Stimulated activated naive B cell treated with anti-CD40 and anti-IgM and Interleukin-4, amounts not matched to agents 10 μg/mL and 1 μg/mL and 100 μg/mL, for 72 hours (primary cell): Measurements from ENCODE around the gene C6orf163.
A peak's percentile ranks its signal among the peaks of the same experiment; 100 is the strongest.

Experiments
- ATAC-seq, 2 donors: fragments of 150-1000 bp; cut with Tn5 transposase; replicated peaks; 2 replicates each; pipeline ENCODE4 v1.10.0; 2021; ENCODE audit warnings: moderate library complexity in 1 of 2
- DNase-seq: peaks from one replicate; pipeline ENCODE4 v3.0.0; 2021
- H3K27ac Mint-ChIP-seq: one replicate; pipeline ENCODE4 v1.8.0; 2022; ENCODE audit warnings: mild to moderate bottlenecking, mixed read lengths
- H3K27me3 Mint-ChIP-seq, 2 donors: one replicate each; pipeline ENCODE4 v1.8.0; 2022; ENCODE audit warnings: mixed read lengths in 2 of 2
- H3K36me3 Mint-ChIP-seq, 2 donors: one replicate each; pipeline ENCODE4 v1.8.0; 2022; ENCODE audit warnings: mixed read lengths in 2 of 2, mild to moderate bottlenecking in 1 of 2
- H3K4me1 Mint-ChIP-seq, 2 donors: one replicate each; pipeline ENCODE4 v1.8.0; 2022; ENCODE audit warnings: mixed read lengths in 2 of 2, mild to moderate bottlenecking in 1 of 2
- H3K4me3 Mint-ChIP-seq, 2 donors: one replicate each; pipeline ENCODE4 v1.8.0; 2022; ENCODE audit warnings: mild to moderate bottlenecking in 2 of 2, mixed read lengths in 2 of 2, moderate library complexity in 1 of 2
- H3K9me3 Mint-ChIP-seq, 2 donors: one replicate each; pipeline ENCODE4 v1.8.0; 2022; ENCODE audit warnings: mixed read lengths in 2 of 2, mild to moderate bottlenecking in 1 of 2

The C6orf163 gene

DNA sequence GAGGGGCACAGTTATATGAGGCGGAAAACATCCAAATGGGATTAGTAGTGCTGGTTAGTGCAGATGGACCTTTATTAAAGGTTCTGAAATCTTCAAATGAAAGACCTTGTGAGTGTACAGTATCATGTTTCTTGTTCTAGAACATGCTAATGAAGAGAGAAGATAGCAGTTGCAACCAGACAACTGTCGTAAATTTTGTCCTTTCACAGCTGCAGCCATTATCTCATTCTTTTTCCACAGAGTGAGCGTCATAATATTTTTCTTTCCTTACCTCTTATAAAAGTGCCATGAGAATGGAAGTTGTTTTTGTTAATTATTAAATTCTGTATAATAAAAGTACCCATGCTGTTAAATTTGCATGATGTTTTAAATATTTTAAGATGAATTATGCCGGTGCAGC, 4.4 kb upstream of the C6orf163 start:
- no peak for DNase-seq
- Mint-ChIP-seq H3K27ac (no peak overlapping the region), H3K9me3 (no peaks in the 10 kb centered on the region), H3K27me3 (no peaks in the 10 kb centered on the region), H3K36me3 (peaks cover 7 to 31% of the 10 kb centered on the region in 2 donors), H3K4me1 (peaks cover 4 to 5% of the 10 kb centered on the region in 2 donors), H3K4me3 (no peak overlapping the region)
- ATAC-seq = no peak

- no peak overlapping the region for H3K27ac Mint-ChIP-seq
Measured at GRCh38 chr6:87341158-87341557, 3.5 kb upstream of the C6orf163 start.

GRCh38 chr6:87341899-87342298, 2.7 kb upstream of the C6orf163 start:
- H3K36me3 Mint-ChIP-seq = peaks cover 7 to 26% of the 10 kb centered on the region in 2 donors
- DNase-seq = no peak
- H3K27me3 Mint-ChIP-seq = no peaks in the 10 kb centered on the region
- peak in 1 of 2 donors; percentile 55 for ATAC-seq
- H3K9me3 Mint-ChIP-seq = no peaks in the 10 kb centered on the region
- H3K27ac Mint-ChIP-seq = no peak overlapping the region
- no peak overlapping the region for H3K4me3 Mint-ChIP-seq
- H3K4me1 Mint-ChIP-seq = peaks cover 2 to 5% of the 10 kb centered on the region in 2 donors

More at GRCh38 chr6:87341158-87341557, 3.5 kb upstream of the C6orf163 start:
- H3K36me3 Mint-ChIP-seq = peaks cover 6 to 28% of the 10 kb centered on the region in 2 donors
- no peaks in the 10 kb centered on the region for H3K27me3 Mint-ChIP-seq
- no peak for ATAC-seq
- DNase-seq = no peak
- no peaks in the 10 kb centered on the region for H3K9me3 Mint-ChIP-seq
- H3K4me1 Mint-ChIP-seq = peaks cover 4 to 5% of the 10 kb centered on the region in 2 donors
- H3K4me3 Mint-ChIP-seq = no peak overlapping the region

GRCh38 chr6:87342829-87343228, 1.8 kb upstream of the C6orf163 start:
- ATAC-seq (no peak), DNase-seq (no peak)
- H3K4me1 Mint-ChIP-seq = peaks cover 2 to 5% of the 10 kb centered on the region in 2 donors
- H3K4me3 Mint-ChIP-seq = no peak overlapping the region
- H3K27ac Mint-ChIP-seq = no peak overlapping the region
- peaks cover 9 to 29% of the 10 kb centered on the region in 2 donors for H3K36me3 Mint-ChIP-seq
- H3K9me3 Mint-ChIP-seq = no peaks in the 10 kb centered on the region
- no peaks in the 10 kb centered on the region for H3K27me3 Mint-ChIP-seq

GRCh38 chr6:87346700-87347099, 2.1 kb downstream of the C6orf163 start:
- Mint-ChIP-seq H3K27me3 (no peaks in the 10 kb centered on the region), H3K27ac (no peak overlapping the region), H3K36me3 (peaks cover 4 to 16% of the 10 kb centered on the region in 2 donors), H3K4me3 (no peak overlapping the region), H3K4me1 (peaks cover 2 to 5% of the 10 kb centered on the region in 2 donors), H3K9me3 (no peaks in the 10 kb centered on the region)
- no peak for ATAC-seq
- no peak for DNase-seq

DNA sequence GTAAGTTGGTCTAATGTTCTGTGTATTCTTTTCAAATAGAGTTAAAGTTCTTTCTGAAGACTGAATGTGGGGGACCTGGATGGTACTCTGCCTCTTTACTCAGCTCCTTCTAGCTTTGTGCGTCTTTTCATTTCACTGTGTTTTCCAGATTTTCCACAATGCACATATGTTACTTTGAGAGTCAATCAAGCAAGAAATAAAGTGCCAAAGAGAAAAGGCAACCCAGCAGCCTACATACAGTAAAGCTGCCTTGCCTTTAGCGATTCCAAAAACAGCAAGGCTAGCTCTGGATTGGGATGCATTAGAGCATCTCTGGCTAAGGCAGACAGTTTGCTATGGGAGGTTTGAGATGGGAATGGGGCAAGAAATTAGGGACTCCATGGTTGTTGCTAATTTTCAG, 5.3 kb downstream of the C6orf163 start:
- no peaks in the 10 kb centered on the region for H3K9me3 Mint-ChIP-seq
- peaks cover 4 to 6% of the 10 kb centered on the region in 2 donors for H3K36me3 Mint-ChIP-seq
- no peaks in the 10 kb centered on the region for H3K27me3 Mint-ChIP-seq
- H3K4me3 Mint-ChIP-seq = no peak overlapping the region
- no peaks in the 10 kb centered on the region for H3K4me1 Mint-ChIP-seq
- DNase-seq (no peak), ATAC-seq (no peak)
- no peak overlapping the region for H3K27ac Mint-ChIP-seq

- H3K4me3 Mint-ChIP-seq = no peak overlapping the region
- no peaks in the 10 kb centered on the region for H3K27me3 Mint-ChIP-seq
- no peak overlapping the region for H3K27ac Mint-ChIP-seq
- ATAC-seq (no peak), DNase-seq (no peak)
- peaks cover 4% of the 10 kb centered on the region in 2 donors for H3K36me3 Mint-ChIP-seq
- H3K4me1 Mint-ChIP-seq = no peaks in the 10 kb centered on the region
- no peaks in the 10 kb centered on the region for H3K9me3 Mint-ChIP-seq
Measured at GRCh38 chr6:87350516-87350915, 5.9 kb downstream of the C6orf163 start.

DNA sequence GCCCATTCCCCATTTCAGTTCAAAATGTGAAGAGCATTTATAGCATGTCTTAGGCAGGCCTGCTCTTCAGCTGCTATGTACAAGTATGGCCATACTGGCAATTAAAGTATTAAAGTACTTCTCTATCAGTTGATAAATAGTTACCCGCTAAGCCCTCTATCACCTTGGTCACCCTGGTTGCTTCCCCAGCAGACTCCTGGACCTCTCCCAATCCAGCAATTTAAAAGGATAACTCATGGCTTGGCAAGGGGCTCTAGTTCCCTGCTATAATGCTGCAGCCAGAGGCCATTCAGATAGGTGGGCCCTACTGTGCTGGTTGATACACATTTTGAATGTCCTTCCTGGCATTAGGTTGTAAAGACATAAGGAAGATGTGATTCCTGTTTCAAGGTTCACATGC, 7.0 kb downstream of the C6orf163 start:
- peaks cover 4 to 5% of the 10 kb centered on the region in 2 donors for H3K36me3 Mint-ChIP-seq
- H3K4me1 Mint-ChIP-seq = no peaks in the 10 kb centered on the region
- H3K4me3 Mint-ChIP-seq = no peak overlapping the region
- H3K9me3 Mint-ChIP-seq = no peaks in the 10 kb centered on the region
- no peaks in the 10 kb centered on the region for H3K27me3 Mint-ChIP-seq
- DNase-seq (no peak), ATAC-seq (no peak)
- H3K27ac Mint-ChIP-seq = no peak overlapping the region

DNA sequence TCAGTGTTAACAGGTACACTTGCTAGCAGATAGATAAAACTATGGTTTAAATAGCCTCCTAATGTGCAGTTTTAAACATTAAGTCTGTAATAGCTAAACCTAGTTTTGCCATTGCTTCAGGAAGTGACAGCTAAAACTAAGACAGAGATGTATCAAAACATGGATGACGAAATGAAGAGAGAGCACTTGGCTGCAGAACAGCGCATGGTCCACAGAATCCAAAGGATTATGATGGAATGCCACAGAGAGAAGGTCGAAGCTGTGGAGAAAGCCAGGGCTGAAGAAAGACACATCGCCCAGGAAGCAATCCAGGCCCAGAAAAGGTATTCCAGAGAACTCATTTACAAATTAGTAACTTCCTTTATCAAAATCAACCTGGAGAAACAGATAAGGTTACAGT, 11.6 kb downstream of the C6orf163 start:
- Mint-ChIP-seq H3K9me3 (no peaks in the 10 kb centered on the region), H3K27me3 (no peaks in the 10 kb centered on the region), H3K4me3 (no peak overlapping the region), H3K36me3 (peaks cover 1 to 18% of the 10 kb centered on the region in 2 donors), H3K27ac (no peak overlapping the region), H3K4me1 (no peaks in the 10 kb centered on the region)
- DNase-seq = no peak
- ATAC-seq = no peak

DNA sequence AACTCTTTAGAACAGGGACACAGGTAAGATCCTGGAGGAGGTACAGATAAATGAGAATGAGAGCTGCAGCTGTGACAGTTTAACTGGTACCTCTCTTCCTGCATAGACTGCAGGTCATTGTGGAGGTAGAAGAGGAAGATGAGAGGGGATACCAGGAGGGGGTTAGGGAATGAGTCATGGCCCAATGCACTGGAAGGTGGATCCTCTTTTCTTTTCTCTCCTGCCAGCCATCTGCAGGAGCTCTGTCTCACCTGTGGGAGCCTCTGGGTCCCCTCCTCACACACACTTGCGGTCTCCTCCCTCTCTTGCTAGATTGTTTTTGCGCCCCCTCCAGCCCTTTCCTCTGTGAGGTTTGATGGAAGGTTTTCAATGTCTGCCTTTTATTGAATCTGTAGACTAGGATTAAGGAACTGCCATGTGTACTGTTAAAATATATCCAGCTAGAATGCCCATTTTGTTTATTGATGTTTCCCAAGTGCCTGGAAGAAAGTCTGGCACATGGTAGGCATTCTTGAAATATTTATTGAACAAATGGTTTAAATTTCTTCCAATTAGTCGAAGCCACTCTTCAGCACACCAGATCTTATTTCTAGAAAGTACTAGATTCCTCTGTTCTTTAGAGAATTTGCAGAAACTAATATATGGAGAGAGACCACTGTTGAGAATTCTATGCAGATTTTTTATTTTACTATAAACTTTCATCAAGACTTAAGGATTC, 13.0 kb downstream of the C6orf163 start:
- no peak for DNase-seq
- Mint-ChIP-seq H3K4me3 (no peak overlapping the region), H3K36me3 (peaks cover 1 to 26% of the 10 kb centered on the region in 2 donors), H3K27me3 (no peaks in the 10 kb centered on the region), H3K9me3 (no peaks in the 10 kb centered on the region), H3K27ac (no peak overlapping the region), H3K4me1 (no peaks in the 10 kb centered on the region)
- no peak for ATAC-seq

- peaks cover 21 to 44% of the 10 kb centered on the region in 2 donors for H3K36me3 Mint-ChIP-seq
Measured at GRCh38 chr6:87364602-87365252, 20.1 kb downstream of the C6orf163 start.

GRCh38 chr6:87366072-87366827, 21.6 kb downstream of the C6orf163 start:
- no peak overlapping the region for H3K27ac Mint-ChIP-seq
- H3K4me3 Mint-ChIP-seq = no peak overlapping the region
- DNase-seq = no peak

More at GRCh38 chr6:87364602-87365252, 20.1 kb downstream of the C6orf163 start:
- H3K27ac Mint-ChIP-seq = no peak overlapping the region
- peaks cover 13 to 15% of the 10 kb centered on the region in 2 donors for H3K9me3 Mint-ChIP-seq
- no peaks in the 10 kb centered on the region for H3K4me1 Mint-ChIP-seq
- no peak for DNase-seq
- no peak for ATAC-seq
- no peaks in the 10 kb centered on the region for H3K27me3 Mint-ChIP-seq
- no peak overlapping the region for H3K4me3 Mint-ChIP-seq

GRCh38 chr6:87366899-87367298, 22.3 kb downstream of the C6orf163 start:
- Mint-ChIP-seq H3K4me1 (no peaks in the 10 kb centered on the region), H3K4me3 (no peak overlapping the region), H3K27me3 (no peaks in the 10 kb centered on the region), H3K36me3 (peaks cover 25 to 35% of the 10 kb centered on the region in 2 donors), H3K27ac (no peak overlapping the region), H3K9me3 (peaks cover 13 to 18% of the 10 kb centered on the region in 2 donors)
- DNase-seq (no peak), ATAC-seq (no peak)

More at GRCh38 chr6:87366072-87366827, 21.6 kb downstream of the C6orf163 start:
- Mint-ChIP-seq H3K36me3 (peaks cover 25 to 38% of the 10 kb centered on the region in 2 donors), H3K9me3 (peaks cover 13 to 18% of the 10 kb centered on the region in 2 donors), H3K27me3 (no peaks in the 10 kb centered on the region), H3K4me1 (no peaks in the 10 kb centered on the region)
- ATAC-seq = no peak

GRCh38 chr6:87373377-87373776, 28.8 kb downstream of the C6orf163 start:
- no peak overlapping the region for H3K27ac Mint-ChIP-seq
- no peak overlapping the region for H3K4me3 Mint-ChIP-seq
- peaks cover 0 to 2% of the 10 kb centered on the region in 2 donors for H3K4me1 Mint-ChIP-seq
- no peak for ATAC-seq
- H3K9me3 Mint-ChIP-seq = peaks cover 0 to 6% of the 10 kb centered on the region in 2 donors
- no peaks in the 10 kb centered on the region for H3K27me3 Mint-ChIP-seq
- no peak for DNase-seq
- peaks cover 8 to 12% of the 10 kb centered on the region in 2 donors for H3K36me3 Mint-ChIP-seq
